ENCODE results near the gene LOXL1. TPM values are rescaled to one million over a fixed set of nuclear protein-coding genes. Genes with fewer than 3 reads are reported as not detected.

The LOXL1 gene
- total and polyA plus RNA-seq, 10 of the 15 experiments (the other 5 are each of a cell fraction or from before 2014, with no cell fraction given): 0.07 to 0.15 TPM; not detected in 8

- no peak for FAIRE-seq
Measured at GRCh38 chr15:73885954-73886700, 40.1 kb upstream of the LOXL1 start.

GRCh38 chr15:73886717-73887345 is 39.4 kb upstream of the LOXL1 start:
- TF ChIP-seq ESRRA (IDR thresholded peaks at IDR 0.05; ENCODE audit: low read length) (no peak), BACH1 (IDR thresholded peaks at IDR 0.05; ENCODE audit: borderline replicate concordance) (no peak), MTA2 (IDR thresholded peaks at IDR 0.05; ENCODE audit: low read depth) (no peak), GATAD2B (conservative IDR thresholded peaks at IDR 0.05; ENCODE audit: low read depth) (no peak), EP300 (IDR thresholded peaks at IDR 0.05; ENCODE audit: borderline replicate concordance in 1 of 2, control insufficient read depth in 1 of 2, low read depth in 2 of 2, low read length in 2 of 2) (no peak), MEF2A (IDR thresholded peaks at IDR 0.05; ENCODE audit: insufficient read depth, low read depth, low read length) (no peak), HDAC6 (IDR thresholded peaks at IDR 0.05; ENCODE audit: unreplicated experiment) (no peak), USF1 (IDR thresholded peaks at IDR 0.05; ENCODE audit: borderline replicate concordance, extremely low read length, insufficient read depth, low read depth, low read length) (no peak), NR2F1 (conservative IDR thresholded peaks at IDR 0.05) (no peak), CHD2 (IDR thresholded peaks at IDR 0.05; ENCODE audit: borderline replicate concordance, low read depth, low read length) (no peak), FOXK2 (IDR thresholded peaks at IDR 0.05) (no peak), BRCA1 (IDR thresholded peaks at IDR 0.05; ENCODE audit: low read depth, low read length) (no peak), ZNF207 (IDR thresholded peaks at IDR 0.05; ENCODE audit: borderline replicate concordance) (no peak)
- Histone ChIP-seq H3K9me3 (replicated peaks; ENCODE audit: control insufficient read depth, insufficient read depth, low read length) (no peaks in the 10 kb centered on the region), H3K9ac (ENCODE audit: control insufficient read depth, insufficient read depth, low read length) (no peak overlapping the region), H2AFZ (ENCODE audit: control insufficient read depth, low read depth, low read length) (no peak overlapping the region), H3K79me2 (ENCODE audit: control insufficient read depth, insufficient read depth, low read length) (no peaks in the 10 kb centered on the region), H3K4me1 (ENCODE audit: control insufficient read depth, insufficient read depth, low read length) (no peaks in the 10 kb centered on the region), H3K36me3 (ENCODE audit: control insufficient read depth in 2 of 2, insufficient read depth in 2 of 2, low read length in 1 of 2) (no peaks in the 10 kb centered on the region), H4K20me1 (ENCODE audit: control insufficient read depth, insufficient read depth) (no peaks in the 10 kb centered on the region), H3K4me3 (no peak overlapping the region), H3K27ac (ENCODE audit: control insufficient read depth, insufficient read depth) (no peak overlapping the region), H3K27me3 (replicated peaks in 1 of 2; ENCODE audit: control insufficient read depth in 2 of 2, insufficient read depth in 2 of 2, low read length in 1 of 2) (peaks cover 0 to 2% of the 10 kb centered on the region in 2 experiments; a peak in 2 of 4 replicates), H3K4me2 (ENCODE audit: control insufficient read depth, insufficient read depth) (no peak overlapping the region)
- intact Hi-C loops (cut with micrococcal nuclease; ENCODE audit: unreplicated experiment) (no loop called here), in situ Hi-C loops (cut with MboI) (no loop called here)
- ATAC-seq: no peak; the same call in 2 of the 3 replicates
- ChIA-PET POLR2A (no interaction called here), RAD21 (ENCODE audit: unreplicated experiment) (no interaction called here), SMC1A (ENCODE audit: uncharacterized antibody, unreplicated experiment) (no interaction called here), CTCF (no interaction called here)
- 0% methylated on average over 5 of the region's 5 CpGs for WGBS (ENCODE audit: insufficient coverage, insufficient replicate concordance, low lambda C conversion rate, missing lambda C conversion rate)
- DNase-seq (ENCODE audit: low read depth, low spot score): no peak
- no TSS peak for BruUV-seq (replicated peaks)
- FAIRE-seq: no peak

More at GRCh38 chr15:73885954-73886700, 40.1 kb upstream of the LOXL1 start:
- Histone ChIP-seq H3K9me3 (replicated peaks; ENCODE audit: control insufficient read depth, insufficient read depth, low read length) (no peaks in the 10 kb centered on the region), H3K27ac (ENCODE audit: control insufficient read depth, insufficient read depth) (no peak overlapping the region), H3K4me1 (ENCODE audit: control insufficient read depth, insufficient read depth, low read length) (no peaks in the 10 kb centered on the region), H3K36me3 (ENCODE audit: control insufficient read depth in 2 of 2, insufficient read depth in 2 of 2, low read length in 1 of 2) (no peaks in the 10 kb centered on the region), H3K79me2 (ENCODE audit: control insufficient read depth, insufficient read depth, low read length) (no peaks in the 10 kb centered on the region), H3K27me3 (replicated peaks in 1 of 2; ENCODE audit: control insufficient read depth in 2 of 2, insufficient read depth in 2 of 2, low read length in 1 of 2) (peaks cover 0 to 4% of the 10 kb centered on the region in 2 experiments; a peak in 2 of 4 replicates), H3K4me2 (ENCODE audit: control insufficient read depth, insufficient read depth) (no peak overlapping the region), H2AFZ (ENCODE audit: control insufficient read depth, low read depth, low read length) (no peak overlapping the region), H3K9ac (ENCODE audit: control insufficient read depth, insufficient read depth, low read length) (no peak overlapping the region), H4K20me1 (ENCODE audit: control insufficient read depth, insufficient read depth) (no peaks in the 10 kb centered on the region), H3K4me3 (no peak overlapping the region)
- POLR2A ChIA-PET: no interaction called here
- RAD21 ChIA-PET (ENCODE audit: unreplicated experiment): no interaction called here
- DNase-seq (ENCODE audit: low read depth, low spot score) (no peak), ATAC-seq (no peak)
- TF ChIP-seq ZNF207 (IDR thresholded peaks at IDR 0.05; ENCODE audit: borderline replicate concordance) (no peak), IKZF2 (IDR thresholded peaks at IDR 0.05) (no peak), ETV6 (conservative IDR thresholded peaks at IDR 0.05 in 1 of 2, IDR thresholded peaks at IDR 0.05 in 1 of 2; ENCODE audit: borderline replicate concordance in 1 of 2, low read depth in 1 of 2) (no peak), BRCA1 (IDR thresholded peaks at IDR 0.05; ENCODE audit: low read depth, low read length) (no peak)
- CTCF ChIA-PET: no interaction called here
- SMC1A ChIA-PET (ENCODE audit: uncharacterized antibody, unreplicated experiment): no interaction called here
- BruUV-seq (replicated peaks): no TSS peak
- in situ Hi-C loops (cut with MboI) (no loop called here), intact Hi-C loops (cut with micrococcal nuclease; ENCODE audit: unreplicated experiment) (no loop called here)
- WGBS (ENCODE audit: insufficient coverage, insufficient replicate concordance, low lambda C conversion rate, missing lambda C conversion rate): 10% methylated on average over 9 of the region's 9 CpGs
